CMK (cell line): ENCODE measurements around the gene KCNQ2.
"Not testable (repeated sequence)": the region's sequence is repeated elsewhere in the genome, so short reads cannot be mapped to it uniquely, and the experiment has no call there.

Experiments
- DNase-seq: peaks from one replicate; pipeline ENCODE4 v3.0.0-alpha.2; 2010; ENCODE audit warnings: low read depth

KCNQ2 gene

GRCh38 chr20:63385819-63386218 is 86.6 kb downstream of the KCNQ2 start:
- no peak for DNase-seq

DNA sequence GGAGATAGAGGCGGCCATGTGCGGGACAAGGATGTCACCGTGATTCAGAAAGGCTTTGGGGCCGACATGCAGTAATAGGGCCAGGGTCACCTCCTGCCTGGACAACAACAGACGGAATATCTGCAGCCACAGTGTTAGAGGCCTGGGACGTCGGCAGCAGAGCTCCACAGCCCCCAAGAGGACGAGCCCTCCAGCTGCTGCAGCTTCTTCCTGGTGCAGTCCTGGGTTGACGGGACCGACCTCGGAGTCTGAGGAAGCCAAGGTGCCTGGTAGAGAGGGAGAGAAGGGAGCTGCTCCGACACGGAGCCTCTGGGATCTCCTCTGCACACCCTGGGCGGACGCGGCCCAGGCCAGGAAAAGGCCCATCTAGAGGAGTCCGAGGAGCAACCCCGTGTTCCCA is 88.1 kb downstream of the KCNQ2 start:
- DNase-seq = no peak

DNA sequence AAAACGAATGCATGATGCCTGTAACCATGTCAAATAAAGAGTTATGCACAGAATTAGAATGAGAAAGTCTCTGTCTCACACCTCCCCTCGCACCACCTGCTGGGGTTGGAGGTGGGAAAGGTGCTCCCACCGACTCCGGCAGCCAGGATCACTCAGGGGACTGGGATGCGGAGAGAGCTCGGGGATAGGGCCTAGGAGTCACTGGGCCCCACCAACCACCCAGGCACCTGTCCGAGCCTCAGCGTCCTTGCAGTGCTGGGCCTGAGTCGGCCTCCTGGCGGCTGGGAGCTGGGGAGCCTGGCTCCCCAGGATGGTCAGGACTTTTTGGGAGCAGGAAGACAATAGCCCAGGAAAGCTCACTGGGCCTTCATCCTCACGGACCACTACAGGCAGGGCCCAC is 88.9 kb downstream of the KCNQ2 start:
- no peak for DNase-seq

GRCh38 chr20:63382551-63383300 is 89.7 kb downstream of the KCNQ2 start:
- DNase-seq = no peak

- peak; percentile 7 for DNase-seq
Observed at GRCh38 chr20:63381781-63382431, 90.5 kb downstream of the KCNQ2 start.

DNA sequence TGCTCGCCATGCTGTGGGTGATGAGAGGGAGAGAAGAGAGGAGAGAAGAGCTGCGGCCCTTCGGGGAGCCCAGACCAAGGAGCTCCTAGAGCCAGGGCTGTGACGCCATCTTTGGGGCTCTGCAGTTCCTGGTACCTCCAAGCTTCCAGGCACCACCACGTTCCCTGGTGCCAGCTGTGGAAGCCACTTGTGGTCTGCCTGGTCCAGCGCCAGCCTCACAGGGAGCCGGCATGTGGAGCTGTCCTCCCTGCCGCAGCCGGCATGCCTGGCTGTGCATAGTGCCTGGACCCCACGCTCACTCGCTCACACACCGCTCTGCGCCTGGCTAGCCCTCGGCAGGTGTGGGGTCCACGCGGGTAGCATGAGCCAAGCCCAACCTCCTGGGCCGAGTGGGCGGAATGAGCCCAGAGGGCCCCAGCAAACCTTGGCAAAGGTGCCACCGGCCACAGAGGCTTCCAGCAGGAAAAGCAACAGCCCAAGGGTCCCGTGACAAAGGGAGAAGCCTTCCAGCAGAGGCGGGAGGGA is 92.0 kb downstream of the KCNQ2 start:
- DNase-seq = no peak

DNA sequence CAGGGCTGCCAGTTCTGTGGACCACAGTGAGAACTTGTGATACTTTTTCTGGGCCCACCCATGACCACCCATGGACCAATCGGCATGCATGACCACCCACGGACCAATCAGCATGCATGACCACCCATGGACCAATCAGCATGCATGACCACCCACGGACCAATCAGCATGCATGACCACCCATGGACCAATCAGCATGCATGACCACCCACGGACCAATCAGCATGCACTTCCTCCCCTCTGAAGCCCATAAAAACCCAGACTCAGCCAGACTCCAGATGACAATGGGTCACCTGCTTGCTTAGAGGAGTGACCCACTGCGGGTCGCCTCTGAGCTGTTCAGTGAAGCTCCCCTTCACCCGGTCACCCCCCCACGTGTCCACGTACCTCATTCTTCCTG is 92.6 kb downstream of the KCNQ2 start:
- DNase-seq = not testable (repeated sequence)

DNA sequence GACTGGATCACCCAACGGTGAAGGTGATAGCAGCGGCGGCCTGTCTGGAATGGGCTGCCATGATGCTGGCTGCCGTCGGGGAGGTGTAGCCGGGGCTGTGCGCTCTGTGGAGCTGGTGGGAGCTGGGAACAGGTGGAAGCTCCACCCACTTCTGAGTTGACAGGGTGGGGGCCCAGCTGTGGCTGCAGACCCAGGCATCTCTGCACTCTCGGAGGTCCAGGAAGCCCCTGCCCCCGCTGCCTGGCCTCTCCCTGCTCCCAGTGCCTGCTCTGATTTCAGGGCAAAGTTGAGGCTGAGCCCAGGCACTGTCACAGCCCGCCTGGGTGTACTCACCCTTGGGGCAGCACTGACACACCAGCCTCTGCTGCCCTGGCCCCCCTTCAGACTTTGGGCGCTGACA is 93.2 kb downstream of the KCNQ2 start:
- no peak for DNase-seq

GRCh38 chr20:63378626-63379025 is 93.8 kb downstream of the KCNQ2 start:
- DNase-seq = no peak

GRCh38 chr20:63377951-63378381 is 94.5 kb downstream of the KCNQ2 start:
- DNase-seq = no peak

GRCh38 chr20:63377256-63377941 is 95.1 kb downstream of the KCNQ2 start:
- DNase-seq = no peak

DNA sequence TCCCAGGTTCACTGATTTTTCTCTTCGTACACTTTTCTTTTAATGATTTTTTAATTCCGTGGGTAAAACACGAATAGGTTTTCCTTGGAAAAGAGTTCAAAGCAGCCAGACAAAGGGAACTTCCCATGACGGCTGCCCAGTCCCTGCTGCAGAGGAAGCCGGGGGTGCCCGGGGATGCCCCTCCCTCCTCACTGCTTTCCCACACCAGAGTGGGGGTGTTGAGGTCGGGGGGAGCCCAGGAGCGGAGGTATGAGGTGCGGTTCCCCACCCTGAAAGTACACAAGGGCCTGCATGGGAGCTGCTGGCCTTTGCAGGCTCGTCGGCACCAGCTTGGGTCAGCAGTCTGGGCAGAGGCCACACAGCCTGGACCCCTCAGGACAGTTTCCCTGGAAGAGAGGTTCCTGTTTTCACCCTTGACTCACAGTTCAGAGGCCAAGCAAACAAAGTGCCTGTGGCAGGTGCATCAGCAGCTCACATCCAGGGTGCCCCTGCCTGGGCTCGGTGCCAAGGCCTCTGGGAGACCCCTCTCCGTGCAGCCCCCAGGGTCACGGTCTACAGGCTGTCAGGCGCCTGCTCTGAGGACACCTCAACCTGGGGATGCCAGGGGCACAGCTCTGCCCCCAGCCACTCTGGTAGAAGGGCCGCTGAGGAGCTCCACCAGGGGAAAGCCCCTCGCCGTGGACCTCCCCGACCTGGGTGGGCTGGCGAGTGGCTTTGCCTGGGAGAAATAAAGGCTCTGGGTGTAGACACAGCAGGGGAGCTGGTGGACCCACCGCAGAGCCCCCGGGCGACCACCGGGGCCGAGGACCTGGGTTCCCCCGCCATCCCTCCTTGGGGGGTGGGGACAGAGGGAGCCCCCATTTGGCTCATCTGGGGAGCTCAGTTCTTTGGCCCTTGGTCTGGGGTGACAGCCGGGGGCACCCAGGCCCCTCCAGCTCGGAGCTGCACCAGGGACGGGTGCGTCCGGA is 95.9 kb downstream of the KCNQ2 start:
- DNase-seq = no peak

DNA sequence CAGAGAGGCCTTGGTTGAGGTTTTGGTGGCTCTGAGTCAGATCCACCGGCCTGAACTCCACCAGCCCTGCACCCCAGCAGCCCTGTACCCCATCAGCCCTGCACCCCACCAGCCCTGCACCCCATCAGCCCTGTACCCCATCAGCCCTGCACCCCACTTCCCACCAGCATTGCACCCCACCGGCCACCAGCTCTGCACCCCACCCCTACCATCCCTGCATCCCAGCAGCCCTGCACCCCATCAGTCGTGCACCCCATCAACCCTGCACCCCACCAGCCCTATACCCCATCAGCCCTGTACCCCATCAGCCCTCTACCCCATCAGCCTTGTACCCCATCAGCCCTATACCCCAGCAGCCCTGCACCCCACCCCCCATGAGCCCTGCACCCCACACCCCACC is 97.0 kb downstream of the KCNQ2 start:
- no peak for DNase-seq

- DNase-seq = no peak
Observed at GRCh38 chr20:63374504-63374903, 98.0 kb downstream of the KCNQ2 start.

DNA sequence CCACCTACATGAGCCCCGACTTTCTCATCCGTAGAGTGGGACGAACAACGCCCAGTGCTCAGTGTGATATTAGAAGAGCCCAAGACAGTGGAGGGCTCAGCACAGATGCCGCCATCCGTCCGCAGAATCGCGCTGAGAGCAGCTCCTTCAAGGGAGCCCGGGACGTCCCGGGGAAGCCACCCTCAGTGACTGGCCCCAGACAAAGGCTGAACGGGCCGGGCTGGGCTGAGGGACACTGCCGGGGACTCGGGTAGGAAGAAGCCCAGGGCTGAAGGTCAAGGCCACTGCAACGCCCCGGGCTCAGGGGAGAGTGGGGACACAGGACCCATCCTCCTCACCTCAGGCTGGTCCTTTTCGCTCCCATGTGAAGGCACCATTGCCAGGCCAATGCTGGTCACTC is 98.5 kb downstream of the KCNQ2 start:
- no peak for DNase-seq

- no peak for DNase-seq
Observed at GRCh38 chr20:63372971-63373885, 99.2 kb downstream of the KCNQ2 start.

- no peak for DNase-seq
Observed at GRCh38 chr20:63371291-63371865, 101.1 kb downstream of the KCNQ2 start.

- DNase-seq = no peak
Observed at GRCh38 chr20:63370618-63371187, 101.8 kb downstream of the KCNQ2 start.

DNA sequence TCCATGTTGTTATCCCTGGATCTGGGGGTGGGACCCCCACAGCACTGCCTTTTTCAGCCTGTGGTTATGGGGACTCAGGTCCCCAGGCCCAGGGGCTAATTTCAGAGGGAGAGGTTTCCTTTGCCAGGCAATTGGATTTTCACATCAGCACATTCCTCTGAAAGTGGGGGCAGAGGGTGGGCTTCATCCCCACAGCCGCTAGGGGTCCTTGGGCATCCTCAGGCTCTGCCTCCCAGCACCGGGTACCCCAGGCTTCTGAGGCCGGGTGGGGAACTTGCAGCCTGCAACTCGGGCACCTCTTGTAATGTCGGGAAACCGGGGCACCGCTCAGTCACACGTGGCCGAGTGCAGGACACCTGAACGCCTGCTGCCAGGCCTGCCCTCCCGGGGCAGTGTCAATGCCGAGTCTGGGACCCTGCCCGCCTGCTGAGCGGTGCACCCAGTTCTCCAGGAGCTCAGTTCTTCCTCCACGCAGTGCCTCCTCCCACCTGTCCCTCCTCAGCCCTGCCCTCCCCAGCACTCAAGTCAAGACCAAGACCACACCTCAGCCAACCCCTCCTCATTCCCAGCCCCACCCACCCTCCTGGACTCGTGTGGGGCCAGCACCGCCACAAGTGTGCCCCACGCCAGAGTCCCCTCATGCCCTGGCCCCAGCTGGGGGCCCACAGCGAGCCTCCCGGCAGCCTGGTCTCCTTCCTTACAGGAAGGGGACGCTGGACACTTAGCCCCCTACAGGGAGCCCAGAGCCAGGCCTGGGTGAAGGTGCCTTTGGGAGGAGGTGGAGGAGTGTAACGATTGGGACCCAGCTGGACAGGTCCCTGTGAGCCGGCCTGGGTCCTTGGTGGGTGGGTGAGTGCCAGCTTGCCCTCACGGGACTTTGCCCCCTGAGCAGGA is 102.5 kb downstream of the KCNQ2 start:
- DNase-seq = no peak
